SK-N-MC (cell line): ENCODE measurements around the gene CEMIP.

Experiments used
- DNase-seq: peaks from one replicate; pipeline ENCODE4 v3.0.0-alpha.2; 2011; ENCODE audit warnings: low read depth, low spot score
- H3K27ac ChIP-seq: fragments of 200-600 bp; sonication (generic); 2 replicates; pipeline ENCODE4 v1.5.1; 2016; ENCODE audit warnings: mixed run types
- H3K36me3 ChIP-seq: fragments of 200-600 bp; sonication (generic); 2 replicates; pipeline ENCODE4 v1.6.1; 2017; ENCODE audit warnings: antibody characterized with exemption, low read length, mixed read lengths; ENCODE audit not compliant: insufficient read depth
- H3K4me3 ChIP-seq: fragments of 200-600 bp; sonication (generic); 2 replicates; pipeline ENCODE4 v1.5.1; 2016
- H3K9ac ChIP-seq: fragments of 200-600 bp; sonication (generic); 2 replicates; pipeline ENCODE4 v1.8.0; 2017; ENCODE audit warnings: mixed run types, mixed read lengths; ENCODE audit not compliant: insufficient read length
- H3K9me3 ChIP-seq: fragments of 200-600 bp; sonication (generic); 2 replicates; pipeline ENCODE4 v1.6.1; 2017; ENCODE audit warnings: low read depth, mild to moderate bottlenecking, antibody characterized with exemption, low read length, moderate library complexity, mixed read lengths
- EZH2 ChIP-seq: fragments of 200-600 bp; sonication (generic); IDR thresholded peaks from one replicate; pipeline ENCODE4 v1.6.1; 2017; ENCODE audit warnings: antibody characterized with exemption
- FOXP2 ChIP-seq: optimal IDR thresholded peaks from 2 replicates; pipeline ENCODE3; 2011; ENCODE audit warnings: mild to moderate bottlenecking, moderate library complexity; ENCODE audit not compliant: insufficient read depth; ENCODE audit errors: extremely low read length, control extremely low read depth
- POLR2AphosphoS5 ChIP-seq: IDR thresholded peaks from 2 replicates; pipeline ENCODE4 v1.6.1; 2012; ENCODE audit warnings: mild to moderate bottlenecking, low read depth, low read length, borderline replicate concordance

The CEMIP gene, protein sequence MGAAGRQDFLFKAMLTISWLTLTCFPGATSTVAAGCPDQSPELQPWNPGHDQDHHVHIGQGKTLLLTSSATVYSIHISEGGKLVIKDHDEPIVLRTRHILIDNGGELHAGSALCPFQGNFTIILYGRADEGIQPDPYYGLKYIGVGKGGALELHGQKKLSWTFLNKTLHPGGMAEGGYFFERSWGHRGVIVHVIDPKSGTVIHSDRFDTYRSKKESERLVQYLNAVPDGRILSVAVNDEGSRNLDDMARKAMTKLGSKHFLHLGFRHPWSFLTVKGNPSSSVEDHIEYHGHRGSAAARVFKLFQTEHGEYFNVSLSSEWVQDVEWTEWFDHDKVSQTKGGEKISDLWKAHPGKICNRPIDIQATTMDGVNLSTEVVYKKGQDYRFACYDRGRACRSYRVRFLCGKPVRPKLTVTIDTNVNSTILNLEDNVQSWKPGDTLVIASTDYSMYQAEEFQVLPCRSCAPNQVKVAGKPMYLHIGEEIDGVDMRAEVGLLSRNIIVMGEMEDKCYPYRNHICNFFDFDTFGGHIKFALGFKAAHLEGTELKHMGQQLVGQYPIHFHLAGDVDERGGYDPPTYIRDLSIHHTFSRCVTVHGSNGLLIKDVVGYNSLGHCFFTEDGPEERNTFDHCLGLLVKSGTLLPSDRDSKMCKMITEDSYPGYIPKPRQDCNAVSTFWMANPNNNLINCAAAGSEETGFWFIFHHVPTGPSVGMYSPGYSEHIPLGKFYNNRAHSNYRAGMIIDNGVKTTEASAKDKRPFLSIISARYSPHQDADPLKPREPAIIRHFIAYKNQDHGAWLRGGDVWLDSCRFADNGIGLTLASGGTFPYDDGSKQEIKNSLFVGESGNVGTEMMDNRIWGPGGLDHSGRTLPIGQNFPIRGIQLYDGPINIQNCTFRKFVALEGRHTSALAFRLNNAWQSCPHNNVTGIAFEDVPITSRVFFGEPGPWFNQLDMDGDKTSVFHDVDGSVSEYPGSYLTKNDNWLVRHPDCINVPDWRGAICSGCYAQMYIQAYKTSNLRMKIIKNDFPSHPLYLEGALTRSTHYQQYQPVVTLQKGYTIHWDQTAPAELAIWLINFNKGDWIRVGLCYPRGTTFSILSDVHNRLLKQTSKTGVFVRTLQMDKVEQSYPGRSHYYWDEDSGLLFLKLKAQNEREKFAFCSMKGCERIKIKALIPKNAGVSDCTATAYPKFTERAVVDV (N-terminal part only)

DNA sequence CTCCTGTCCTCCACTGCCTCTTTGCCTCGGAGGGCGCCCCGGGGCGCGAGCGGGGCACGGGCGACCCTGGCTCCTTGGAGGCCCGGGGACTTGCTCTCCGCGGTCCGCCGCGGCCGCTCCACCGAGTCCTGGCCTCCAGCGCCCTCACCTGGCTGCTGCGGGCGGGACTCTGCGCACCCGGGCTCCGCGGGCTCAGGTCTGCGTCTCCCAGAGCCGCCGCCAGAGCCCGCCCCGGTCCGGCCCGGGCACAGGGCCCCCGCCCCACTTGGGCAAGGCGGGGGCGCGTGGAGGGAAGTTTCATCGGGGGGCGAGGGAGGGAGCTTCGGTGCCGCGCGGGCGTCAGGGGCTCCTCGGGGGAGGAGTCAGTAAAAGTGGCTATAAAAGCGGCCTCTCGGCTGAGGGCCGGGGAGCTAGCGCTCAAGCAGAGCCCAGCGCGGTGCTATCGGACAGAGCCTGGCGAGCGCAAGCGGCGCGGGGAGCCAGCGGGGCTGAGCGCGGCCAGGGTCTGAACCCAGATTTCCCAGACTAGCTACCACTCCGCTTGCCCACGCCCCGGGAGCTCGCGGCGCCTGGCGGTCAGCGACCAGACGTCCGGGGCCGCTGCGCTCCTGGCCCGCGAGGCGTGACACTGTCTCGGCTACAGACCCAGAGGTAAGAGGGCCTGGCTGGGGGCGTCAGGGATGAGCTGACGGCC, at the start of gene CEMIP:
CEMIP (plus strand) TSS at position 407 of the 694 bp plus-strand sequence. CDS start 94,510 bp downstream, outside the sequence.
- Histone ChIP-seq H3K27ac (no peak within 1 kb of the TSS), H3K4me3 (no peak within 1 kb of the TSS), H3K36me3 (no peaks in the 10 kb centered on the region), H3K9me3 (no peaks in the 10 kb centered on the region), H3K9ac (no peak within 1 kb of the TSS)
- DNase-seq: no peak
- TF ChIP-seq EZH2: no peak
- no peak for TF ChIP-seq POLR2AphosphoS5
- TF ChIP-seq FOXP2: no peak

DNA sequence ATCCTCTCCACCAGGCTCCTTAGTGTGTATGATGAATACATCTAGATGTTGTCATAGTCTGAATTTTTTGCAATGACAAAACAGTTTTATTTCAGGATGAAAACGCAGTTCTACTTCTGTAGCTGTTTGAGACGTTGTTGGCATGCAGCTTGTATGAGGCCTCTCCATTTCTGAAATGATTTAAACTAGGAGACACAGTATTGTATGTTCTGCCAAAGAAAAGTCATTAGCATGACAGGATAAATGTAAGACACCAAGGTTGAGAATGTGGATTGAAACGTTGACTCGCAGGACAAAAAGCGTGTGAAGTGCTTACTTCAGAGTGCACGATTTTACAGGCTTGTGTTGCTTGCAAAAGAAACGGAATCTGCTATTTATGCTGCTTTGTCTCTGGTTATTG, 48.8 kb upstream of the CEMIP start:
- Histone ChIP-seq H3K36me3 (no peaks in the 10 kb centered on the region), H3K9ac (no peak overlapping the region), H3K9me3 (no peaks in the 10 kb centered on the region), H3K27ac (no peak overlapping the region), H3K4me3 (no peak overlapping the region)
- DNase-seq: no peak
- TF ChIP-seq EZH2: no peak
- no peak for TF ChIP-seq FOXP2
- no peak for TF ChIP-seq POLR2AphosphoS5

DNA sequence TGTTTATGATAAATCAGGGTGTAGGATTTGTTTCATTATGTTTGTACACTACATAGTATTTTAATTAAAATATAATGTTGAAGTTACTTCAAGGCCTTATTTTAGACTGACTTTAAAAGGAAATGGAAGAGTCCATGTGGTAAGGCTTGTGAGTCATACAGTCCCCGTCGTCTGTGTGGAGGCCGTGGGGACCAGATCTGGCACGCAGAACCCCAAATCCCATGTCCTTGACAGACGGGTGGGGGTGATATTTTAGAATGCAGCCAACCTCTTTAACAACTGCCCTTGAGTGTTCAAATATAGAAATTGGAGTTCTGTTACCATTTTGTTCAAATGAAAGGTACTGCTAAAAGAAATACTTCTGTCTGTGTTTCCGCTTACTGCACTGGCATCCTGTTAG, 48.2 kb upstream of the CEMIP start:
- H3K9me3 ChIP-seq: no peaks in the 10 kb centered on the region
- H3K36me3 ChIP-seq: no peaks in the 10 kb centered on the region
- H3K9ac ChIP-seq: no peak overlapping the region
- no peak overlapping the region for H3K4me3 ChIP-seq
- no peak overlapping the region for H3K27ac ChIP-seq
- no peak for DNase-seq
- TF ChIP-seq EZH2 (no peak), FOXP2 (no peak), POLR2AphosphoS5 (no peak)

DNA sequence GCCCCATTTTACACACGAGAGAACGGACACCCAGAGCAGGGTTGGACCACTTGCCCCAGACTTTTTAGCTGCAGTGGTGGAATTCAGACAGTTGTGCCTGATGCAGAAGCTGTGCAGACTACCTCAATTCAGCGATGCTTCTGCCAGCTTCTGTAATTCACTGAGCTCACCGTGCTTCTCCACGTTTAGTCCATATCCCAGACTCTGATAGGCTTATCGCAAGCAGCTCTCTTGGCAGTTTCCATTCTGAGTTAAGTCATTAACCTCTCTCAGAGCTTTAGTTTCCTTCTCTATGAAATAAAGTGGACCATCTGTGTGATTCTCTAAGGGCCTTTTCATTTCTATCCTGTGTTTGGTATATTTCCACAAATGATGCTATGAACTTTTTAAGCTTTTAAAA, 47.0 kb upstream of the CEMIP start:
- Histone ChIP-seq H3K9ac (no peak overlapping the region), H3K27ac (no peak overlapping the region), H3K4me3 (no peak overlapping the region), H3K36me3 (no peaks in the 10 kb centered on the region), H3K9me3 (no peaks in the 10 kb centered on the region)
- no peak for DNase-seq
- no peak for TF ChIP-seq POLR2AphosphoS5

DNA sequence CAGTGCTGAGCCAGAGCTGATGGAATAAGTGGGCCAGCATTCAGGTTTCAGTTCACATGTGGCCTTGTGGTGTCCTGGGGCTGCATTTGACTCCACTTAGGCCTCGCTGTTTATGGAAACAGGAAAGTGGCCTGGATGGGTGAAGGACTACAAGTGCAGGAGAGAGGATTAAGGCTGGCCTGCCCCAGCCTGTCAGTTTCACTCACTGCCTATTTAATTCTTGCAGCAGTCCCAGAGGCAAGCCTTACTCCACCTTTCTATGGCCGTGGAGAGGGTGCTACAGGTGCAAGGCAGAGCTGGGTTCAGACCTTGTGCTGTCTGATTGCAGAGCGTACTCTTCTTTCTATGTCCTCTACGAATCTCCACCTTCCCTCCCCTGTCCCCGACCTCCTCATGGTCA, 46.4 kb upstream of the CEMIP start:
- H3K36me3 ChIP-seq: no peaks in the 10 kb centered on the region
- no peak for DNase-seq
- H3K27ac ChIP-seq: no peak overlapping the region
- TF ChIP-seq EZH2: no peak
- no peak overlapping the region for H3K9ac ChIP-seq
- H3K4me3 ChIP-seq: no peak overlapping the region
- no peaks in the 10 kb centered on the region for H3K9me3 ChIP-seq

DNA sequence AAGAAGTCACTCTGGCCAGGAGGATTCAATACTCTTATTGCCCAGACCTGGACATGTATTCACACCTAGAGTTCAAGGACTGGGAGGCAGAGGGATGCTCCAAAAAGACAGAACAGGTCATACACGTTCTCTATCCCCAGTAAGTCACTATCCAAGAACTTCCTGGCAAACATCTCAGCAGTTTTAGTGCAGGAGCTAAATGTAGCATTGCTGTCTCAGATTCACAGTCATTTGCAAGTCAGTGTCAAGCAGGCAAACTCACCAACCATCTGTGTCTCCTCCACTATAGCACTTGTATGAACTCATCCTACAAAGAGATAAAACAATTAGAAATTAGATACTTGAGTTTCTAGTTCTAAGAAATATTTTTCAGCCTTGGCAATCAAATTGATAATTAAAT, 45.7 kb upstream of the CEMIP start:
- Histone ChIP-seq H3K9me3 (no peaks in the 10 kb centered on the region), H3K36me3 (no peaks in the 10 kb centered on the region), H3K9ac (no peak overlapping the region), H3K27ac (no peak overlapping the region), H3K4me3 (no peak overlapping the region)
- TF ChIP-seq POLR2AphosphoS5 (no peak), EZH2 (no peak), FOXP2 (no peak)
- DNase-seq: no peak

DNA sequence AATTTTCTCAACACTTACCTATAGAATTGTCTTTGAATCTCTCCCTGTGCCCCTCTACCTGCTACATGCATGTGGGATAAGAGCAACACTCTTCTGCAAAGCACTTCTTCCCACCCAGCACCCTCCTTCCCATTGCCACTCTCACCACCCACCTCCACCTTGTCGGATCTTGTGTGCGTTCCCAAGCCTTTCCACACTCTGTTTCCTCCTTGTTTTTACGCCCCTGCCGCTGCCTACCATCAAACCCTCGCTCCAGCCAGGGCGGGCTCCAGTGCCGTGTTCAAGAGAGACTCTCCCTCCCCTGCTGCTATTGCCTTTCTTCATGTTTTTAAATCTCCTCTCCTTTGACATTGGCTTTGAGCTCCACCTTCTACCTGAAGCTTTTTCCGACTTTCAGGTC, 43.8 kb upstream of the CEMIP start:
- H3K4me3 ChIP-seq: no peak overlapping the region
- DNase-seq: no peak
- no peak overlapping the region for H3K27ac ChIP-seq
- TF ChIP-seq EZH2 (no peak), POLR2AphosphoS5 (no peak), FOXP2 (no peak)
- no peaks in the 10 kb centered on the region for H3K36me3 ChIP-seq
- no peaks in the 10 kb centered on the region for H3K9me3 ChIP-seq
- no peak overlapping the region for H3K9ac ChIP-seq

DNA sequence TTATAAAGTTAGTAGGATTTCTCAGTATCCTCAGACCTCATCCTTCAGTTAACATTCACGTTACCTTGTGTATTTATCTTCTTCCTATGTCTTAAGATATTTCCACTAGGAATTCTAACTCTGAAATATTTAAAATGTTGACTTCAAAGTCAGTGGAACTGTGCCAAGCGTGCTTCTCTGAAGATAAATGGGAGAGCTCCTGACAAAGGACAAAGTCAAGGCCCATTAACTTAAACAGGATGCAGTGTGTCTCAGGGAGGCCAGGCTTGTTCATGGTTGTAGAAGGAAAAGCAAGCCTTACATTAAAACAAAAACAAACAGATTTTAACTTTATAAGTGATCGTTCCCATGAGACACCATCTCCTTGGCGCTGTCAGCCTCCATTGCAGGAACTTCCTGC, 42.6 kb upstream of the CEMIP start:
- no peak for TF ChIP-seq FOXP2
- no peak for TF ChIP-seq EZH2
- no peak for TF ChIP-seq POLR2AphosphoS5
- Histone ChIP-seq H3K36me3 (no peaks in the 10 kb centered on the region), H3K9ac (no peak overlapping the region), H3K9me3 (no peaks in the 10 kb centered on the region), H3K27ac (no peak overlapping the region), H3K4me3 (no peak overlapping the region)
- DNase-seq: no peak
